ENCODE measurements around the gene ZNF322. TPM values are rescaled to one million over a fixed set of nuclear protein-coding genes. Genes with fewer than 3 reads are reported as not detected.

Gene ZNF322
- polyA plus RNA-seq, 1 donor (not counting 4 experiments of a cell fraction or from before 2014, with no cell fraction given), result 7.7 TPM

- H3K27me3 ChIP-seq (ENCODE audit: control insufficient read depth, extremely low read depth, insufficient read depth, low read length), result no peaks in the 10 kb centered on the region
- peaks cover 8 to 15% of the 10 kb centered on the region in 2 experiments for H3K36me3 ChIP-seq (ENCODE audit: control insufficient read depth in 2 of 2, extremely low read depth in 1 of 2, insufficient read depth in 2 of 2, low read length in 2 of 2)
- peak overlapping the region; percentile 91 for H3K4me2 ChIP-seq (ENCODE audit: control insufficient read depth, extremely low read depth, insufficient read depth, low read depth, low read length)
- H3K9me1 ChIP-seq (ENCODE audit: control insufficient read depth, extremely low read depth, insufficient read depth, low read length), result no peaks in the 10 kb centered on the region
- H3K27ac ChIP-seq (ENCODE audit: control insufficient read depth, insufficient read depth, low read length), result no peak overlapping the region
- H2AFZ ChIP-seq (ENCODE audit: control insufficient read depth, low read length), result no peak overlapping the region
- dilution Hi-C loops (cut with MboI; ENCODE audit: extremely low pct_ligation_motif_present, low sequenced_read_pairs), result no loop called here
- DNase-seq (ENCODE audit: low read depth, low spot score) (no peak), FAIRE-seq (no peak)
- H3K9ac ChIP-seq (ENCODE audit: control insufficient read depth, extremely low read depth, insufficient read depth, low read length), result peak overlapping the region; percentile 98
- H3K79me2 ChIP-seq (ENCODE audit: control insufficient read depth, insufficient read depth, low read length), result peaks cover 20% of the 10 kb centered on the region
- TF ChIP-seq EZH2 (IDR thresholded peaks at IDR 0.05; ENCODE audit: low read length) (no peak), CTCF (optimal IDR thresholded peaks at IDR 0.05 in 1 of 3, IDR thresholded peaks at IDR 0.05 in 1 of 3, conservative IDR thresholded peaks at IDR 0.05 in 1 of 3; ENCODE audit: extremely low read depth in 1 of 3, insufficient read depth in 2 of 3, low read length in 3 of 3) (no peak)
- peak overlapping the region in 1 of 3 experiments; percentile 96 for H3K4me3 ChIP-seq (ENCODE audit: control insufficient read depth in 2 of 3, extremely low read depth in 1 of 3, insufficient read depth in 2 of 3, low read depth in 1 of 3, low read length in 3 of 3)
- peaks cover 22% of the 10 kb centered on the region for H3K4me1 ChIP-seq (ENCODE audit: control insufficient read depth, extremely low read depth, insufficient read depth, low read length)
- no peaks in the 10 kb centered on the region for H3K9me3 ChIP-seq (ENCODE audit: control insufficient read depth, low read depth, low read length)
- H4K20me1 ChIP-seq (ENCODE audit: control insufficient read depth, extremely low read depth, insufficient read depth, low read length), result no peaks in the 10 kb centered on the region
These were observed 61.3 kb downstream of the ZNF322 start for GRCh38 chr6:26598267-26598666.

- FAIRE-seq, result no peak
- Histone ChIP-seq H4K20me1 (ENCODE audit: control insufficient read depth, extremely low read depth, insufficient read depth, low read length) (no peaks in the 10 kb centered on the region), H3K9ac (ENCODE audit: control insufficient read depth, extremely low read depth, insufficient read depth, low read length) (peak overlapping the region; percentile 98), H3K79me2 (ENCODE audit: control insufficient read depth, insufficient read depth, low read length) (peaks cover 20% of the 10 kb centered on the region), H3K4me2 (ENCODE audit: control insufficient read depth, extremely low read depth, insufficient read depth, low read depth, low read length) (peak overlapping the region; percentile 91), H3K27ac (ENCODE audit: control insufficient read depth, insufficient read depth, low read length) (peak overlapping the region; percentile 85), H3K4me3 (ENCODE audit: control insufficient read depth in 2 of 3, extremely low read depth in 1 of 3, insufficient read depth in 2 of 3, low read depth in 1 of 3, low read length in 3 of 3) (peak overlapping the region; percentile 93 to 98 (median 96)), H3K36me3 (ENCODE audit: control insufficient read depth in 2 of 2, extremely low read depth in 1 of 2, insufficient read depth in 2 of 2, low read length in 2 of 2) (peaks cover 8 to 15% of the 10 kb centered on the region in 2 experiments), H3K9me3 (ENCODE audit: control insufficient read depth, low read depth, low read length) (no peaks in the 10 kb centered on the region), H3K9me1 (ENCODE audit: control insufficient read depth, extremely low read depth, insufficient read depth, low read length) (no peaks in the 10 kb centered on the region), H3K27me3 (ENCODE audit: control insufficient read depth, extremely low read depth, insufficient read depth, low read length) (no peaks in the 10 kb centered on the region), H3K4me1 (ENCODE audit: control insufficient read depth, extremely low read depth, insufficient read depth, low read length) (peaks cover 22% of the 10 kb centered on the region), H2AFZ (ENCODE audit: control insufficient read depth, low read length) (no peak overlapping the region)
- dilution Hi-C loops (cut with MboI; ENCODE audit: extremely low pct_ligation_motif_present, low sequenced_read_pairs), result no loop called here
- DNase-seq (ENCODE audit: low read depth, low spot score), result no peak
- TF ChIP-seq CTCF (optimal IDR thresholded peaks at IDR 0.05 in 1 of 3, IDR thresholded peaks at IDR 0.05 in 1 of 3, conservative IDR thresholded peaks at IDR 0.05 in 1 of 3; ENCODE audit: extremely low read depth in 1 of 3, insufficient read depth in 2 of 3, low read length in 3 of 3), result no peak
- no peak for TF ChIP-seq EZH2 (IDR thresholded peaks at IDR 0.05; ENCODE audit: low read length)
These were observed 61.7 kb downstream of the ZNF322 start for GRCh38 chr6:26597821-26598220.

Measured in keratinocyte (primary cell).